A549 (cell line): ENCODE results near the gene SELENOW. TPM values are rescaled to one million over a fixed set of nuclear protein-coding genes. Genes with fewer than 3 reads are reported as not detected.
A peak's percentile ranks its signal among the peaks of the same experiment; 100 is the strongest.

Experiments
- ATAC-seq, 2 experiments: fragments of 200-7000 bp in 1 of 2; fragments of >200 bp in 1 of 2; cut with Nextera tagmentation in 1 of 2; cut with Tn5 transposase in 1 of 2; 3 replicates each; pipeline versions ENCODE4 v1.8.0 to v1.9.1; 2018 to 2020; ENCODE audit warnings: mild to moderate bottlenecking in 1 of 2, moderate library complexity in 1 of 2
- CTCF ChIA-PET: fragments of 300-600 bp; sonication (Branson Sonifier 250); formaldehyde crosslinking; extraction: SDS; loops from one replicate; lab custom pipeline; 2021; ENCODE audit warnings: antibody characterized with exemption, inconsistent platforms; lab: Yijun Ruan, JAX
- POLR2A ChIA-PET: fragments of 350-600 bp; formaldehyde crosslinking; extraction: SDS; loops from one replicate; lab custom pipeline; 2021; ENCODE audit warnings: antibody characterized with exemption, inconsistent platforms; lab: Yijun Ruan, JAX
- DNase-seq, 2 experiments: peaks; one replicate each; pipeline versions ENCODE4 v3.0.0 to v3.0.0-alpha.2; 2011 to 2016; ENCODE audit warnings: low read depth in 1 of 2, low spot score in 1 of 2
- FAIRE-seq: peaks from 2 replicates; lab custom pipeline; 2011; peaks lifted over from hg19 to GRCh38; lab: Jason Lieb, UNC
- H3K27ac ChIP-seq, 2 experiments: fragments of >200 bp; sonication (Bioruptor Twin); formaldehyde crosslinking; 3 replicates each; pipeline ENCODE4 v1.5.1; 2016 to 2017
- H3K4me1 ChIP-seq: fragments of >200 bp; sonication (Bioruptor Twin); formaldehyde crosslinking; 3 replicates; pipeline ENCODE4 v1.6.1; 2016
- H3K4me2 ChIP-seq: fragments of >200 bp; sonication (Bioruptor Twin); formaldehyde crosslinking; 3 replicates; pipeline ENCODE4 v1.6.1; 2016
- H3K4me3 ChIP-seq: fragments of >200 bp; sonication (Bioruptor Twin); formaldehyde crosslinking; 3 replicates; pipeline ENCODE4 v1.5.1; 2016
- H3K9me3 ChIP-seq: fragments of >200 bp; sonication (Bioruptor Twin); formaldehyde crosslinking; 3 replicates; pipeline ENCODE4 v1.6.1; 2016
- ATOH8 ChIP-seq: fragments of 250-450 bp; sonication (Bioruptor Pico); IDR thresholded peaks from 2 replicates; pipeline ENCODE4 v1.5.0; 2020; ENCODE audit warnings: low read depth, mild to moderate bottlenecking, moderate library complexity
- BHLHE40 ChIP-seq: IDR thresholded peaks from 2 replicates; pipeline ENCODE4 v1.6.1; 2012; ENCODE audit warnings: low read depth, low read length, inconsistent platforms
- CBX2 ChIP-seq: fragments of 200-600 bp; sonication (generic); IDR thresholded peaks from 2 replicates; pipeline ENCODE4 v1.6.1; 2016; ENCODE audit warnings: low read depth, mild to moderate bottlenecking, borderline replicate concordance
- CTCF ChIP-seq: fragments of >200 bp; sonication (Bioruptor Twin); formaldehyde crosslinking; IDR thresholded peaks from 3 replicates; pipeline ENCODE4 v1.5.1; 2016
- ELK1 ChIP-seq: fragments of 150-350 bp; IDR thresholded peaks from 2 replicates; pipeline ENCODE4 v1.6.1; 2014; ENCODE audit warnings: low read depth, mild to moderate bottlenecking, low read length
- EP300 ChIP-seq, 2 experiments: fragments of >200 bp; sonication (Bioruptor Twin); formaldehyde crosslinking; IDR thresholded peaks; 2 replicates in 1 of 2; 3 replicates in 1 of 2; pipeline ENCODE4 v1.6.1; 2016 to 2017
- FOSL2 ChIP-seq, 2 experiments: fragments of 450-650 bp in 1 of 2; fragments of >200 bp in 1 of 2; sonication (Bioruptor Twin) in 1 of 2; formaldehyde crosslinking; IDR thresholded peaks; 2 replicates each; pipeline versions ENCODE4 v1.5.0 to v1.6.1; 2016 to 2020; ENCODE audit warnings: mild to moderate bottlenecking in 1 of 2, moderate library complexity in 1 of 2
- HDAC2 ChIP-seq: fragments of 200-600 bp; sonication (generic); IDR thresholded peaks from 2 replicates; pipeline ENCODE4 v1.6.1; 2016
- HEYL ChIP-seq: fragments of 250-450 bp; sonication (Bioruptor Pico); IDR thresholded peaks from 2 replicates; pipeline ENCODE4 v1.8.0; 2021; ENCODE audit warnings: mild to moderate bottlenecking, moderate library complexity
- HMGXB4 ChIP-seq: fragments of 250-450 bp; sonication (Bioruptor Pico); IDR thresholded peaks from 2 replicates; pipeline ENCODE4 v1.5.0; 2021; ENCODE audit warnings: mild to moderate bottlenecking, moderate library complexity, borderline replicate concordance
- MAFK ChIP-seq: fragments of 450-650 bp; IDR thresholded peaks from 2 replicates; pipeline ENCODE4 v1.6.1; 2014; ENCODE audit not compliant: partially characterized antibody
- MYC ChIP-seq: IDR thresholded peaks from 2 replicates; pipeline ENCODE4 v1.6.1; 2012; ENCODE audit warnings: mild to moderate bottlenecking, inconsistent platforms, low read length, improper control_type of control experiment, borderline replicate concordance
- NPAS2 ChIP-seq: fragments of 250-450 bp; sonication (Bioruptor Pico); IDR thresholded peaks from 2 replicates; pipeline ENCODE4 v1.8.0; 2022; ENCODE audit warnings: mild to moderate bottlenecking, moderate library complexity, borderline replicate concordance
- RAD21 ChIP-seq, 2 experiments: fragments of >200 bp in 1 of 2; sonication (Bioruptor Twin) in 1 of 2; formaldehyde crosslinking in 1 of 2; IDR thresholded peaks in 1 of 2; conservative IDR thresholded peaks in 1 of 2; 2 replicates in 1 of 2; 3 replicates in 1 of 2; pipeline ENCODE4 v1.6.1; 2012 to 2018; ENCODE audit warnings: inconsistent platforms in 1 of 2
- REST ChIP-seq: fragments of 200-600 bp; sonication (generic); IDR thresholded peaks from 2 replicates; pipeline ENCODE4 v1.6.1; 2016; ENCODE audit warnings: antibody characterized with exemption, mild to moderate bottlenecking, moderate library complexity
- RFX5 ChIP-seq: fragments of 450-650 bp; IDR thresholded peaks from 2 replicates; pipeline ENCODE4 v1.7.1; 2014; ENCODE audit warnings: antibody characterized with exemption, mild to moderate bottlenecking, moderate library complexity
- SMC3 ChIP-seq: fragments of >200 bp; sonication (Bioruptor Twin); formaldehyde crosslinking; IDR thresholded peaks from 3 replicates; pipeline ENCODE4 v1.6.1; 2018; ENCODE audit warnings: inconsistent platforms
- ZSCAN20 ChIP-seq: fragments of 250-450 bp; sonication (Bioruptor Pico); IDR thresholded peaks from 2 replicates; pipeline ENCODE4 v1.8.0; 2022; ENCODE audit warnings: mild to moderate bottlenecking, moderate library complexity
- WGBS: methylation state at CpG from one replicate; pipeline ENCODE4 v1.1.6; 2017; ENCODE audit errors: missing lambda C conversion rate; 5-methylcytosine and 5-hydroxymethylcytosine counted together
- polyA plus RNA-seq, 4 experiments: library from polyadenylated mRNA; depleted of rRNA in 3 of 4; stranded (reverse); fragments of >200 nt; fragmentation: RNase III in 1 of 4; extraction: RNeasy Plus Mini Kit Qiagen cat#74134 plus additional on column Dnase treatment in 1 of 4; gene quantifications; 2 replicates in 3 of 4; 3 replicates in 1 of 4; pipeline ENCODE4 v1.2.3, GENCODE V29; 2011 to 2017

The SELENOW gene
- polyA plus RNA-seq, 2 of the 4 experiments (the other 2 are of a cell fraction): 114 to 155 TPM

- H3K27ac ChIP-seq: no peak overlapping the region
- CTCF ChIA-PET: interaction anchor here (0.6 to 9.8 kb wide), 34 partner anchors 9 to 623 kb away, joined by 3 to 133 read pairs (median 5); partner anchors contain the start of genes CRX and EHD2
Measured at GRCh38 chr19:47790398-47790814, 11.9 kb downstream of the SELENOW start.

GRCh38 chr19:47792616-47793015, 14.1 kb downstream of the SELENOW start:
- Histone ChIP-seq H3K4me2 (no peak overlapping the region), H3K9me3 (peaks cover 7% of the 10 kb centered on the region; the same call in 2 of the 3 replicates), H3K4me3 (no peak overlapping the region), H3K4me1 (no peaks in the 10 kb centered on the region), H3K27ac (no peak overlapping the region)
- ATAC-seq (no peak), DNase-seq (no peak), FAIRE-seq (no peak)
- 72% methylated on average over 1 of the region's 1 CpG for WGBS
- ChIA-PET CTCF (interaction anchor here (0.6 to 9.8 kb wide), 10 partner anchors 11 to 359 kb away, joined by 3 to 133 read pairs (median 36); partner anchors contain the start of gene EHD2), POLR2A (no interaction called here)
- no peak for TF ChIP-seq NPAS2
- TF ChIP-seq REST: no peak
- no peak for TF ChIP-seq ZSCAN20 (CRISPR knock-in tag)
- no peak for TF ChIP-seq HMGXB4 (CRISPR knock-in tag)
- no peak for TF ChIP-seq RFX5
- no peak for TF ChIP-seq CBX2
- TF ChIP-seq MYC: no peak
- no peak for TF ChIP-seq ELK1
- TF ChIP-seq HEYL (CRISPR knock-in tag): no peak
- no peak for TF ChIP-seq MAFK
- TF ChIP-seq EP300 (IDR thresholded peaks at IDR 0.05): no peak
- TF ChIP-seq ATOH8 (CRISPR knock-in tag): no peak
- TF ChIP-seq HDAC2: no peak

More at GRCh38 chr19:47790398-47790814, 11.9 kb downstream of the SELENOW start:
- Histone ChIP-seq H3K4me2 (no peak overlapping the region), H3K4me3 (no peak overlapping the region), H3K4me1 (no peaks in the 10 kb centered on the region), H3K9me3 (peaks cover 7% of the 10 kb centered on the region; the same call in 2 of the 3 replicates)
- ATAC-seq (peak; percentile 91), DNase-seq (peak; percentile 85 to 94), FAIRE-seq (no peak)
- POLR2A ChIA-PET: interaction anchor here (0.7 kb wide), 2 partner anchors 12 to 67 kb away, joined by 3 read pairs; no protein-coding TSS in a partner anchor
- TF ChIP-seq CTCF: peak; percentile 86
- TF ChIP-seq SMC3: peak; percentile 57
- TF ChIP-seq BHLHE40: no peak
- peak; percentile 28 to 46; a peak in 2 of 5 replicates for TF ChIP-seq RAD21 (conservative IDR thresholded peaks at IDR 0.05 in 1 of 2, IDR thresholded peaks at IDR 0.05 in 1 of 2)
- no peak for TF ChIP-seq FOSL2 (IDR thresholded peaks at IDR 0.05)
- TF ChIP-seq FOSL2 (CRISPR knock-in tag; IDR thresholded peaks at IDR 0.05): no peak
- WGBS: 21% methylated on average over 8 of the region's 10 CpGs
